Coronary artery (tissue), 2 donors: ENCODE data around the gene TRIM14.

Experiments used
- DNase-seq: peaks from one replicate; pipeline ENCODE4 v3.0.0-alpha.2; 2017; ENCODE audit warnings: low spot score
- H3K27ac ChIP-seq, 2 donors: fragments of 200-600 bp; sonication (generic); one replicate each; pipeline ENCODE4 v1.5.1; 2016 to 2019
- H3K4me3 ChIP-seq: fragments of 200-600 bp; sonication (generic); 2 replicates; pipeline ENCODE4 v1.5.1; 2016; ENCODE audit warnings: mild to moderate bottlenecking, moderate library complexity
- TF ChIP-seq, protein P1 (sequence below): fragments of 200-600 bp; sonication (generic); IDR thresholded peaks from one replicate; pipeline ENCODE4 v1.5.1; 2019; ENCODE audit warnings: antibody characterized with exemption

The TRIM14 gene

DNA sequence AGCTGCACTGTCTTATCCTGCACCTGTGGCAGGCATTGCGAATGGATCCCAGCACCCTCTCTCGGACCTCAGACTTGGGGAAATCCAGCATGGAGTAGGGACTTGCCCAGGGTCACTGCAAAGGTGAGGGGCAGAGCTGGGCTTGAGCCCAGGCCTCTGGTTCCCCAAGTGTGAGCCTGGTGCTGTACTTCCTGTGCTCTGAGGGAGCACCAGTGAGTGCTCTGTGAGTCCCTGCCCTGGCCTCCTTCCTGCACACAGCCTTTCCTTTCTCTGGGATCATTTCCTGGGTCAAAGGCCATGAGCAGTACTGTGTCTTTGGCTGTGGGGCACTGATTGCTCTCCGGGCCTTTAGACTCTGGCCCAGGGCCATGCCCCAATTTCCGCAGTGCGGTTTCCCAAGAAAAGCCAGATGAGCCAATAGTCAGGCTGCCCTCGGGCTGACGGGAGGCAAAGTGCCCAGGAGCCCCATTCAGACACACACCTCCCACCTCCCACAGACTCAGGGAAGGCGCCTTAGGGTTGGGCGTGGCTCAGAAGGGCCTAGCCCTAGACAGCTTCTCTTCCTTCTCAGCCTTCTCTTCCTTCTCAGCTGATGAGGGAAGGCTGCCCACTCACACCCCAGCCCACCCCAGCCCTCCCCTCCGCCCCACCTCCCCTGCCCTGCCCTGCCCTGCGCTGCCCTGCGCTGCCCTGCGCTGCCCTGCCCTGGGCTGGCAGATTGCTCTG is 23.3 kb upstream of the TRIM14 start:
- Histone ChIP-seq H3K27ac (no peak overlapping the region), H3K4me3 (no peak overlapping the region)
- no peak for DNase-seq
- TF ChIP-seq, protein P1, sequence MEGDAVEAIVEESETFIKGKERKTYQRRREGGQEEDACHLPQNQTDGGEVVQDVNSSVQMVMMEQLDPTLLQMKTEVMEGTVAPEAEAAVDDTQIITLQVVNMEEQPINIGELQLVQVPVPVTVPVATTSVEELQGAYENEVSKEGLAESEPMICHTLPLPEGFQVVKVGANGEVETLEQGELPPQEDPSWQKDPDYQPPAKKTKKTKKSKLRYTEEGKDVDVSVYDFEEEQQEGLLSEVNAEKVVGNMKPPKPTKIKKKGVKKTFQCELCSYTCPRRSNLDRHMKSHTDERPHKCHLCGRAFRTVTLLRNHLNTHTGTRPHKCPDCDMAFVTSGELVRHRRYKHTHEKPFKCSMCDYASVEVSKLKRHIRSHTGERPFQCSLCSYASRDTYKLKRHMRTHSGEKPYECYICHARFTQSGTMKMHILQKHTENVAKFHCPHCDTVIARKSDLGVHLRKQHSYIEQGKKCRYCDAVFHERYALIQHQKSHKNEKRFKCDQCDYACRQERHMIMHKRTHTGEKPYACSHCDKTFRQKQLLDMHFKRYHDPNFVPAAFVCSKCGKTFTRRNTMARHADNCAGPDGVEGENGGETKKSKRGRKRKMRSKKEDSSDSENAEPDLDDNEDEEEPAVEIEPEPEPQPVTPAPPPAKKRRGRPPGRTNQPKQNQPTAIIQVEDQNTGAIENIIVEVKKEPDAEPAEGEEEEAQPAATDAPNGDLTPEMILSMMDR = no peak

DNA sequence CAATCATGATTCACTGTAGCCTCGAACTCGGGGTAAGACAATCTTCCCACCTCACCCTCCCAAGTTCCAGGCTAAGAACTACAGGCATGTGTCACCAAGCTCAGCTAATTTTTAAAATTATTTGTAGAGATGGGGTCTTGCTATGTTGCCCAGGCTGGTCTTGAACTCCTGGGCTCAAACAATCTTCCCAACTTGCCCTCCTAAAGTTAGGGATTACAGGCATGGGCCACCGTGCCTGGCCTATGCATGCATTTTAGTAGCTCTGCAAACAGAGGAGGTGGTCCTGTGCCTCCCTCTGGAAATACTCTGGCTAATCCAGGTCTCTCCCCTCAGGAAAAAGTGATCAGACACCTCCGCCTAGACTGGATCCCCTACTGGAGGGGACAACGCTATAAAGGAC is 21.5 kb upstream of the TRIM14 start:
- no peak overlapping the region for H3K27ac ChIP-seq
- TF ChIP-seq, protein P1 = no peak
- no peak for DNase-seq
- H3K4me3 ChIP-seq = no peak overlapping the region

DNA sequence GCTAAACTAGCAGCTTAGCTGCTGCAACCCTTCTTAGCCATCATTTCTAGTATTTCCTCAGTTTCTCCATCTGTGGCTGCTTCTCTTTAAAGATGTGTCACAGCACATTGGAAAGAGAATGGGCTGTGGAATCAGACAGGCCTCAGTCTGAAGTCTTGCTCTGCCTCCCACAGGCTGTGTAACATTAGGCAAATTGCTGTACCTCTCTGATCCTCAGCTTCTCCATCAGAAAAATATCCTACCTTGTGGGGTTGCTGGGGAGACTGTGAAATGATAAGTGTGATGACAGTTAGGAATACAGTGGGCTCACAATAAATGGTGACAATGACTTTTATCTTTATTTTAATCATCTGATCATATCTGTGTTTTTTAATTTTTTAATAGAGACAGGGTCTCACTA is 17.5 kb upstream of the TRIM14 start:
- DNase-seq = no peak
- TF ChIP-seq, protein P1 = no peak
- Histone ChIP-seq H3K27ac (no peak overlapping the region), H3K4me3 (no peak overlapping the region)

DNA sequence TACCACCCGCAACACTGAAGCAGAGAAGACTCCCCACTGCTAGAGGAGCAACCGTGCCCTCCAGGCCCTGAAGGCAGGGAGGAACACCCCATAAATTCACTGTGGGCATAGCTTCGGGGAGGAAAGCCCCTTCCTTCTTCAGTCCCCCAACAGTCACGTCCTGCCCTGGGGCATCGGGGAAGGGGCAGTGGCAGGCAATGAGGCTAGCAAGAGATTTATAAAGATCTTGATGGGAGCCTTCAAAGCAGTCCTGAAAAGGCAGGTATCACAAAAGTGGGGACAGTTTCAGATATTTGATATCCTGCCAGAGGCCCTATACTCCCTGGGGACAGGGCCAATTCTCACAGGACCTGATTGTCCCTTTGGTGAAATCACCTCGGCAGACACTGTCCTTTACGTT is 16.9 kb upstream of the TRIM14 start:
- no peak for DNase-seq
- TF ChIP-seq, protein P1 = no peak
- Histone ChIP-seq H3K27ac (no peak overlapping the region), H3K4me3 (no peak overlapping the region)

DNA sequence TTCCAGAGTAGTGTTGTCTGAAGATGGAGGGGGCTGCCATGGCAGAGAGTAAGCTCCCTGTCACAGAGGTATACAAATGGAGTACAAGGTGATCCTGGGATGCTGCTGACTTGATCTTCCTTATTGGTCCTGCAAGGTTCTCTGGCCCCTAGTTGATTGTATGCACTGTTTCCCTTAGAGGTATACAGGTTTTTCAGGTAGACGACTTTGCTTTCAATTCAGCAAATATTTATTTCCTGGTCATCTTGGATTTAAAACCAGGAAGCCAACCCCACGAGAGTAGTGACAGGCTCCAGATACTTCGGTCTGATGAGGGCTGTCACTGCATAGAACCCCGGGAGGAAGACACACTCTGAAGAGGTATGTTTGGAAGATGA is 16.5 kb upstream of the TRIM14 start:
- TF ChIP-seq, protein P1 = no peak
- no peak overlapping the region for H3K27ac ChIP-seq
- no peak for DNase-seq
- no peak overlapping the region for H3K4me3 ChIP-seq

DNA sequence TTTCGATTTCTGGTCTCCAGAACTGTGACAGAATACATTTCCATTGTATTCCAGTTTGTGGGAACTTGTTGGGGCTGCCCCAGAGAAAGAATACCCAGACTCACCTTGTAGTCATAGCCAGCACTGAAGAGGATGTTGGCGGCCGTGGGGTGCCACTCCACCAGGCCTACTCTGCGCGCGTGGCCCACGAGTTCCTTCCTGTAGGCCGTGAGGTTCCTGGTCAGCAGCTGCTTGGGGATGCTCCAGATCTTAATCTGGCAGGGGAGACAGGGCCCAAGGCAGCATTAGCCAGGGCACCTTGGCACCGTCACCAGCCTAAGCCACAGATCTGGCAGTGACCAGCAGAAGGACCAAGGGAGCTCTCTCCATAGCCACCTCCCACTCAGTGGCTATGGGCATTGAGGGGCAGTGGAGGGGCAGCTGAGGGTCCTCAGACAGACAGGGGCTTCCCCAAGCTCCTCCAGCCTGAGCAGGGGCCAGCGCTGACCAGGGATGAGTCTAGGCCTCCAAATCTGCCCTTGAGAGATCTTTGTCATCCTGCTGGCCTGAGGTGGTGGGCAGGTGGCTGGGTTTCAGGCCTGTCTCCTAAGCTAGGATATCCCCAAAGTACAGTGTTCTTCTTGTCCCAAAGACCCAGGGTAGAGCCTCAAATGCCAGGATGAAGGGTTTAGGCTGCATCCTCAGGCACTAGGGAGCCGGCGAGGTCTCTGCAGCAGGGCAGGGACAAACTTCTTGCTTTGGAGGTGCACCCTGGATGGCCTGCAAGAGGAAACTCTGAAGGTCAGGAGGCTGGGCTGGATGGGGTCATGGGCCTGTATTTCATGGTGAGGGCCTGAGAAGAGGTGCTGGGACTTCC is 15.9 kb upstream of the TRIM14 start:
- TF ChIP-seq, protein P1 = no peak
- Histone ChIP-seq H3K27ac (no peak overlapping the region), H3K4me3 (no peak overlapping the region)
- DNase-seq = no peak
